CD8-positive, alpha-beta memory T cell (primary cell): ENCODE measurements around the gene SLC26A3. TPM values are rescaled to one million over a fixed set of nuclear protein-coding genes. Genes with fewer than 3 reads are reported as not detected.
A peak's percentile ranks its signal among the peaks of the same experiment; 100 is the strongest.

Experiments
- CTCF ChIA-PET: fragments of 350-600 bp; sonication (Branson Sonifier 250); formaldehyde crosslinking; loops from one replicate; lab custom pipeline; 2021; ENCODE audit warnings: antibody characterized with exemption; lab: Charles Lee
- POLR2A ChIA-PET: fragments of 350-600 bp; sonication (Branson Sonifier 250); formaldehyde crosslinking; loops from one replicate; lab custom pipeline; 2021; ENCODE audit warnings: antibody characterized with exemption; lab: Charles Lee
- DNase-seq, 5 donors: peaks; one replicate each; pipeline versions ENCODE4 v3.0.0 to v3.0.0-alpha.2; 2020 to 2022; ENCODE audit warnings: mixed read lengths in 1 of 5
- H3K27ac ChIP-seq: one replicate; pipeline ENCODE4 v1.7.0; 2013; ENCODE audit warnings: low read depth, mild to moderate bottlenecking, low read length, moderate library complexity
- H3K27me3 ChIP-seq: 2 replicates; pipeline ENCODE4 v1.7.0; 2013; ENCODE audit warnings: low read length, mild to moderate bottlenecking; ENCODE audit not compliant: insufficient read depth, poor library complexity, severe bottlenecking
- H3K36me3 ChIP-seq: 2 replicates; pipeline ENCODE4 v1.7.0; 2013; ENCODE audit warnings: mild to moderate bottlenecking, low read length, moderate library complexity; ENCODE audit not compliant: insufficient read depth
- H3K4me1 ChIP-seq: 2 replicates; pipeline ENCODE4 v1.7.0; 2013; ENCODE audit warnings: mild to moderate bottlenecking, low read length, moderate library complexity; ENCODE audit not compliant: insufficient read depth
- H3K4me3 ChIP-seq: 2 replicates; pipeline ENCODE4 v1.7.0; 2013; ENCODE audit warnings: mild to moderate bottlenecking, low read length
- H3K9me3 ChIP-seq: 2 replicates; pipeline ENCODE4 v1.7.0; 2013; ENCODE audit warnings: mild to moderate bottlenecking, low read length
- H3K27ac Mint-ChIP-seq, 8 donors: one replicate each; pipeline ENCODE4 v1.8.0; 2020 to 2021; ENCODE audit warnings: mixed read lengths in 8 of 8, mild to moderate bottlenecking in 6 of 8, inconsistent platforms in 3 of 8, moderate library complexity in 3 of 8
- H3K27me3 Mint-ChIP-seq, 2 donors: one replicate each; pipeline ENCODE4 v1.8.0; 2020 to 2021; ENCODE audit warnings: mixed read lengths in 2 of 2, mild to moderate bottlenecking in 1 of 2, moderate library complexity in 1 of 2
- H3K36me3 Mint-ChIP-seq, 3 donors: one replicate each; pipeline ENCODE4 v1.8.0; 2020 to 2021; ENCODE audit warnings: mixed read lengths in 3 of 3, inconsistent platforms in 1 of 3, mild to moderate bottlenecking in 1 of 3
- H3K4me1 Mint-ChIP-seq, 3 donors: one replicate each; pipeline ENCODE4 v1.8.0; 2020 to 2021; ENCODE audit warnings: mixed read lengths in 3 of 3, inconsistent platforms in 1 of 3, mild to moderate bottlenecking in 1 of 3
- H3K4me3 Mint-ChIP-seq, 7 donors: one replicate each; pipeline ENCODE4 v1.8.0; 2020 to 2021; ENCODE audit warnings: mixed read lengths in 7 of 7, mild to moderate bottlenecking in 6 of 7, moderate library complexity in 4 of 7, inconsistent platforms in 2 of 7
- H3K9me3 Mint-ChIP-seq, 5 donors: one replicate each; pipeline ENCODE4 v1.8.0; 2020 to 2022; ENCODE audit warnings: mixed read lengths in 5 of 5, mild to moderate bottlenecking in 3 of 5, moderate library complexity in 2 of 5, inconsistent platforms in 1 of 5
- polyA plus RNA-seq: library from polyadenylated mRNA; unstranded; fragments of 300-500 nt; fragmentation: Illumina TruSeq; gene quantifications from one replicate; pipeline ENCODE4 v1.2.3, GENCODE V29; 2021
- total RNA-seq, 2 experiments: library from RNA; stranded (reverse); gene quantifications; one replicate each; pipeline ENCODE4 v1.2.3, GENCODE V29; 2021

Gene SLC26A3
- total and polyA plus RNA-seq, 3 experiments from 2014 or later: not detected

GRCh38 chr7:107773027-107773426 lies 30.0 kb downstream of the SLC26A3 start:
- Histone ChIP-seq H3K36me3 (no peaks in the 10 kb centered on the region), H3K9me3 (no peaks in the 10 kb centered on the region), H3K4me1 (no peaks in the 10 kb centered on the region), H3K27me3 (no peaks in the 10 kb centered on the region), H3K4me3 (no peak overlapping the region), H3K27ac (no peak overlapping the region)
- DNase-seq: no peak
- Mint-ChIP-seq H3K4me3 (no peak overlapping the region), H3K27me3 (peaks cover 0 to 1% of the 10 kb centered on the region in 2 donors), H3K4me1 (peaks cover 0 to 7% (median 0%) of the 10 kb centered on the region in 3 donors), H3K9me3 (no peaks in the 10 kb centered on the region), H3K27ac (no peak overlapping the region), H3K36me3 (peaks cover 0 to 10% (median 3%) of the 10 kb centered on the region in 3 donors)
- CTCF ChIA-PET: interaction anchor here (1.7 kb wide), 1 partner anchor 7 kb away, joined by 3 read pairs; no protein-coding TSS in a partner anchor
- POLR2A ChIA-PET: no interaction called here

DNA sequence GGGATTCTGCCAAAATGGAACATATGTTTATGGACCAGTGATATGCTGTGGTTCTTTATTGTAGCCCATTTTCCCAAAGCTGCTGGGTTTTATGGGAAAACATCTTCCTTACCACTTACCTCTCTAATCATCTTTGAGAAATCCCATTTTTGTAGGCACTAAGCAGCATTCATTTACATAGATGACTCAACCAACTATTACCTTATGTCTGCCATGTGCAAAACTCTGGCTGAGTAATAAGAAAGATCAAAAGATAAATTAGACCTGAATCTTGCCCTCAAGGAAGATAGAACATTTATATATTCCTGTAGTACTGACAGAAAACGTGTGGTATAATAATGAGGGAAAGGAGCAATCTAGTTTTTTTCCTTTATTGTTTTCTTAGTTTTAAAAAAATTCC lies 34.8 kb downstream of the SLC26A3 start:
- Histone ChIP-seq H3K27me3 (no peaks in the 10 kb centered on the region), H3K4me1 (no peaks in the 10 kb centered on the region), H3K4me3 (no peak overlapping the region), H3K27ac (no peak overlapping the region), H3K36me3 (no peaks in the 10 kb centered on the region), H3K9me3 (no peaks in the 10 kb centered on the region)
- ChIA-PET CTCF (no interaction called here), POLR2A (no interaction called here)
- no peaks in the 10 kb centered on the region for H3K9me3 Mint-ChIP-seq
- no peak overlapping the region for H3K4me3 Mint-ChIP-seq
- peaks cover 5 to 29% (median 25%) of the 10 kb centered on the region in 3 donors for H3K4me1 Mint-ChIP-seq
- peaks cover 0 to 6% (median 3%) of the 10 kb centered on the region in 3 donors for H3K36me3 Mint-ChIP-seq
- H3K27me3 Mint-ChIP-seq: peaks cover 0 to 1% of the 10 kb centered on the region in 2 donors
- no peak for DNase-seq
- peak overlapping the region in 1 of 8 donors; percentile 37 for H3K27ac Mint-ChIP-seq

GRCh38 chr7:107767391-107767790 lies 35.6 kb downstream of the SLC26A3 start:
- Mint-ChIP-seq H3K9me3 (no peaks in the 10 kb centered on the region), H3K27me3 (peaks cover 0 to 1% of the 10 kb centered on the region in 2 donors), H3K4me3 (no peak overlapping the region), H3K4me1 (peaks cover 5 to 26% (median 26%) of the 10 kb centered on the region in 3 donors), H3K36me3 (peaks cover 0 to 6% (median 0%) of the 10 kb centered on the region in 3 donors), H3K27ac (no peak overlapping the region)
- H3K27me3 ChIP-seq: no peaks in the 10 kb centered on the region
- DNase-seq: no peak
- CTCF ChIA-PET: no interaction called here
- H3K27ac ChIP-seq: no peak overlapping the region
- POLR2A ChIA-PET: no interaction called here
- H3K4me3 ChIP-seq: no peak overlapping the region
- H3K9me3 ChIP-seq: no peaks in the 10 kb centered on the region
- no peaks in the 10 kb centered on the region for H3K36me3 ChIP-seq
- H3K4me1 ChIP-seq: no peaks in the 10 kb centered on the region

DNA sequence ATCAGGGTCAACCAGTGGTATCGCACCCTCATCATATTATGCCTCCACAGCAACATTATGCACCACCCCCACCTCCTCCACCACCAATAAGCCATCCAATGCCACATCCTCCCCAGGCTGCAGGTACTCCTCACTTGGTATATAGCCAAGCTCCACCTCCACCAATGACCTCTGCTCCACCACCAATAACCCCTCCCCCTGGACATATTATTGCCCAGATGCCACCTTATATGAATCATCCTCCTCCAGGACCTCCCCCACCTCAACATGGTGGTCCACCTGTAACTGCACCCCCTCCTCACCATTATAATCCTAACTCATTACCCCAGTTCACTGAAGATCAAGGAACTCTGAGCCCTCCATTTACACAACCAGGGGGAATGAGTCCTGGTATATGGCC lies 44.4 kb downstream of the SLC26A3 start:
- Mint-ChIP-seq H3K27me3 (no peaks in the 10 kb centered on the region), H3K36me3 (peaks cover 9 to 69% (median 33%) of the 10 kb centered on the region in 3 donors), H3K4me3 (no peak overlapping the region), H3K9me3 (no peaks in the 10 kb centered on the region), H3K27ac (peak overlapping the region in 6 of 8 donors; percentile 0 to 73 (median 31)), H3K4me1 (peaks cover 11 to 31% (median 14%) of the 10 kb centered on the region in 3 donors)
- Histone ChIP-seq H3K27ac (no peak overlapping the region), H3K9me3 (no peaks in the 10 kb centered on the region), H3K27me3 (no peaks in the 10 kb centered on the region), H3K36me3 (peaks cover 30% of the 10 kb centered on the region), H3K4me3 (no peak overlapping the region), H3K4me1 (no peaks in the 10 kb centered on the region)
- POLR2A ChIA-PET: no interaction called here
- DNase-seq: no peak
- CTCF ChIA-PET: interaction anchor here (2.0 kb wide), 1 partner anchor 116 kb away, joined by 5 read pairs; no protein-coding TSS in a partner anchor

GRCh38 chr7:107754642-107755041 lies 48.4 kb downstream of the SLC26A3 start:
- H3K27ac ChIP-seq: no peak overlapping the region
- H3K27ac Mint-ChIP-seq: peak overlapping the region in 3 of 8 donors; percentile 24 to 61 (median 61)
- no peak overlapping the region for H3K4me3 ChIP-seq
- H3K36me3 Mint-ChIP-seq: peaks cover 15 to 78% (median 41%) of the 10 kb centered on the region in 3 donors
- peaks cover 46% of the 10 kb centered on the region for H3K36me3 ChIP-seq
- CTCF ChIA-PET: no interaction called here
- POLR2A ChIA-PET: no interaction called here
- DNase-seq: no peak
- peaks cover 25 to 60% (median 28%) of the 10 kb centered on the region in 3 donors for H3K4me1 Mint-ChIP-seq
- no peak overlapping the region for H3K4me3 Mint-ChIP-seq
- no peaks in the 10 kb centered on the region for H3K4me1 ChIP-seq
- H3K27me3 ChIP-seq: no peaks in the 10 kb centered on the region
- no peaks in the 10 kb centered on the region for H3K9me3 Mint-ChIP-seq
- no peaks in the 10 kb centered on the region for H3K27me3 Mint-ChIP-seq
- no peaks in the 10 kb centered on the region for H3K9me3 ChIP-seq

- peaks cover 20% of the 10 kb centered on the region for H3K4me1 ChIP-seq
- Mint-ChIP-seq H3K27ac (peak overlapping the region in 3 of 8 donors; percentile 15 to 43 (median 42)), H3K36me3 (peaks cover 6 to 59% (median 24%) of the 10 kb centered on the region in 3 donors), H3K4me3 (no peak overlapping the region), H3K4me1 (peaks cover 42 to 73% (median 53%) of the 10 kb centered on the region in 3 donors), H3K27me3 (no peaks in the 10 kb centered on the region), H3K9me3 (no peaks in the 10 kb centered on the region)
- no peak for DNase-seq
- no peak overlapping the region for H3K4me3 ChIP-seq
- no peak overlapping the region for H3K27ac ChIP-seq
- no peaks in the 10 kb centered on the region for H3K9me3 ChIP-seq
- POLR2A ChIA-PET: no interaction called here
- H3K27me3 ChIP-seq: no peaks in the 10 kb centered on the region
- H3K36me3 ChIP-seq: peaks cover 25% of the 10 kb centered on the region
- CTCF ChIA-PET: no interaction called here
Observed at GRCh38 chr7:107751113-107751512, 51.9 kb downstream of the SLC26A3 start.

DNA sequence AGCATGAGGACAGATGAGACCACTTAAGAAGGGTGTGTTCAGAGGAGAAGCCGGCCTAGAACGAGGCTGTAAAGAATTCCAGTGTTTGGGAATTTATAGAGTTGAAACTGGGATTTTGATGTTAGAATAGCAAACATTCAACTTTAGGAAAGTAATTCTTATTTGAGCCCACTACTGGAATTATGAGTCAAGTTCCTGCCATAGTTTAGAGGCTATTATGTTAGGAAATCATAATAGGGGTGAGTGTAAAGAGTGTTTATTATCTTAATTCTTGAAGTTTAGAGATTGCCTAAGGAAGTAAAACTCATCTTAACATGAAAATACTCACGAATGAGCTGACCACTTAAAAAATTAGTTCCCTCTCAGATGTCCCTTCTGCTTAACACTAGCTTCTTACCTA lies 57.0 kb downstream of the SLC26A3 start:
- Histone ChIP-seq H3K36me3 (peaks cover 11% of the 10 kb centered on the region), H3K27ac (no peak overlapping the region), H3K9me3 (no peaks in the 10 kb centered on the region), H3K27me3 (no peaks in the 10 kb centered on the region), H3K4me1 (peaks cover 49% of the 10 kb centered on the region), H3K4me3 (peak overlapping the region; percentile 10)
- peaks cover 57 to 72% (median 67%) of the 10 kb centered on the region in 3 donors for H3K4me1 Mint-ChIP-seq
- H3K9me3 Mint-ChIP-seq: no peaks in the 10 kb centered on the region
- H3K36me3 Mint-ChIP-seq: peaks cover 6 to 41% (median 10%) of the 10 kb centered on the region in 3 donors
- peak overlapping the region; percentile 93 to 99 (median 97) for H3K4me3 Mint-ChIP-seq
- no peaks in the 10 kb centered on the region for H3K27me3 Mint-ChIP-seq
- H3K27ac Mint-ChIP-seq: peak overlapping the region in 7 of 8 donors; percentile 31 to 100 (median 81)
- POLR2A ChIA-PET: interaction anchor here (1.2 kb wide), 1 partner anchor 129 kb away, joined by 5 read pairs; no protein-coding TSS in a partner anchor
- CTCF ChIA-PET: interaction anchor here (1.4 to 10.5 kb wide), 2 partner anchors 131 to 143 kb away, joined by 3 to 227 read pairs; no protein-coding TSS in a partner anchor
- DNase-seq: no peak

DNA sequence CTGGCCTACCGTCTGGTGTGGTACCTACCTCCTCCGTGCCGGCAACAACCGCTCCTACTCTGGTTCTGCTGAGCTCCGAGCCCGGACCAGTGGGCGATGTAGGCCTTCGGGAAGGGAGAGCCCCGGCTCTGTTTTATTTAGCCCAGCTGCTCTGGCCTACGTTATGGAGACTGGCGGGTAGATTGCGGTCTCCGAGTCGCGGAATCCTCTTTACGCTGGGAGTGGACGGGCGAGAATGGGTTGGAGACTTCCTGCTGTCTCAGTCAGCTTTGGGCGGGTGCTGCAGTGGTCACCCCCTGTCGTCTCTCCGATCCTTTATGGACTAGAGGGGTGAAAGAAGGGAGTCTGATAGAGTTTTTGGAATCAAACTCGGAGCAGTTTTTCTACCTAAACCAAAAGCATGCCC lies 58.7 kb downstream of the SLC26A3 start:
- POLR2A ChIA-PET: interaction anchor here (0.5 to 3.0 kb wide), 6 partner anchors 8 to 575 kb away, joined by 3 to 38 read pairs (median 6); partner anchors contain the start of gene HBP1

More for the DNA sequence above, 58.7 kb downstream of the SLC26A3 start:
- no peaks in the 10 kb centered on the region for H3K9me3 ChIP-seq
- peaks cover 0 to 31% (median 4%) of the 10 kb centered on the region in 3 donors for H3K36me3 Mint-ChIP-seq
- peaks cover 49% of the 10 kb centered on the region for H3K4me1 ChIP-seq
- no peaks in the 10 kb centered on the region for H3K9me3 Mint-ChIP-seq
- H3K27ac ChIP-seq: peak overlapping the region; percentile 98
- H3K4me3 Mint-ChIP-seq: peak overlapping the region; percentile 93 to 99 (median 97)
- peak overlapping the region; percentile 97 for H3K4me3 ChIP-seq
- CTCF ChIA-PET: interaction anchor here (1.1 to 10.5 kb wide), 7 partner anchors 16 to 575 kb away, joined by 3 to 227 read pairs (median 33); partner anchors contain the start of gene DLD
- no peaks in the 10 kb centered on the region for H3K27me3 ChIP-seq
- no peaks in the 10 kb centered on the region for H3K27me3 Mint-ChIP-seq
- H3K27ac Mint-ChIP-seq: peak overlapping the region; percentile 94 to 100 (median 100)
- peaks cover 53 to 63% (median 59%) of the 10 kb centered on the region in 3 donors for H3K4me1 Mint-ChIP-seq
- H3K36me3 ChIP-seq: no peaks in the 10 kb centered on the region
- no peak for DNase-seq
